HepG2 (cell line): ENCODE results near the gene CUL9. TPM values are rescaled to one million over a fixed set of nuclear protein-coding genes. Genes with fewer than 3 reads are reported as not detected.

ENCODE experiments used
- BCL6 ChIP-seq: IDR thresholded peaks from 2 replicates; pipeline ENCODE4 v1.6.1; 2016; ENCODE audit warnings: missing genetic modification reagents, missing compliant biosample characterization
- CC2D1A ChIP-seq: sonication (generic); formaldehyde crosslinking; IDR thresholded peaks from 2 replicates; pipeline ENCODE4 v1.8.1; 2023; ENCODE audit warnings: mild to moderate bottlenecking, missing genetic modification reagents
- EED ChIP-seq: sonication (generic); formaldehyde crosslinking; IDR thresholded peaks from 2 replicates; pipeline ENCODE4 v1.5.0; 2020; ENCODE audit warnings: mild to moderate bottlenecking, missing genetic modification reagents
- FOSL2 ChIP-seq: sonication (generic); formaldehyde crosslinking; IDR thresholded peaks from 2 replicates; pipeline ENCODE4 v1.4.0; 2020; ENCODE audit warnings: missing genetic modification reagents
- NFE2L2 ChIP-seq: fragments of 150-350 bp; IDR thresholded peaks from 2 replicates; pipeline ENCODE4 v1.6.1; 2014; ENCODE audit warnings: low read length
- TIGD3 ChIP-seq: sonication (generic); formaldehyde crosslinking; IDR thresholded peaks from 2 replicates; pipeline ENCODE4 v1.5.1; 2020; ENCODE audit warnings: mild to moderate bottlenecking, missing genetic modification reagents, borderline replicate concordance
- ZMYM4 ChIP-seq: sonication (generic); formaldehyde crosslinking; IDR thresholded peaks from 2 replicates; pipeline ENCODE4 v1.8.1; 2023; ENCODE audit warnings: mild to moderate bottlenecking, missing genetic modification reagents
- ZNF225 ChIP-seq: sonication (generic); formaldehyde crosslinking; IDR thresholded peaks from 2 replicates; pipeline ENCODE4 v1.4.0; 2020; ENCODE audit warnings: mild to moderate bottlenecking, missing genetic modification reagents
- ZNF317 ChIP-seq: sonication (generic); formaldehyde crosslinking; IDR thresholded peaks from 2 replicates; pipeline ENCODE4 v1.5.0; 2020; ENCODE audit warnings: mild to moderate bottlenecking, missing genetic modification reagents
- ZNF737 ChIP-seq: sonication (generic); formaldehyde crosslinking; IDR thresholded peaks from 2 replicates; pipeline ENCODE4 v1.5.0; 2020; ENCODE audit warnings: missing genetic modification reagents, mild to moderate bottlenecking, borderline replicate concordance
- polyA plus RNA-seq, 8 experiments: library from polyadenylated mRNA; depleted of rRNA in 3 of 8; stranded (reverse) in 7 of 8; unstranded in 1 of 8; fragments of >200 nt; fragmentation: Illumina TruSeq in 4 of 8; extraction: Trizol in 4 of 8; gene quantifications; 2 replicates each; pipeline versions ENCODE4 v1.2.1 to v1.2.3, GENCODE V29; 2011 to 2016; ENCODE audit warnings: low read depth in 4 of 8, missing spikeins in 1 of 8, mixed read lengths in 1 of 8; ENCODE audit not compliant: insufficient read depth in 1 of 8
- total RNA-seq, 5 experiments: library from RNA; depleted of rRNA; stranded (reverse); fragments of >200 nt; fragmentation: Illumina TruSeq; extraction: Trizol; gene quantifications; 2 replicates each; pipeline ENCODE4 v1.2.3, GENCODE V29; 2016; ENCODE audit warnings: low read depth in 1 of 5
- TF ChIP-seq, protein P1 (sequence below): IDR thresholded peaks from 2 replicates; pipeline ENCODE4 v1.6.1; 2016; ENCODE audit warnings: low read depth, missing genetic modification reagents, missing compliant biosample characterization
- TF ChIP-seq, protein P2 (sequence below): sonication (generic); formaldehyde crosslinking; IDR thresholded peaks from 2 replicates; pipeline ENCODE4 v1.5.0; 2020; ENCODE audit warnings: mild to moderate bottlenecking, missing genetic modification reagents, borderline replicate concordance

CUL9 gene
- total and polyA plus RNA-seq, 2 of the 13 experiments (the other 11 are each of a cell fraction or from before 2014, with no cell fraction given) = 11.4 to 13.7 TPM

DNA sequence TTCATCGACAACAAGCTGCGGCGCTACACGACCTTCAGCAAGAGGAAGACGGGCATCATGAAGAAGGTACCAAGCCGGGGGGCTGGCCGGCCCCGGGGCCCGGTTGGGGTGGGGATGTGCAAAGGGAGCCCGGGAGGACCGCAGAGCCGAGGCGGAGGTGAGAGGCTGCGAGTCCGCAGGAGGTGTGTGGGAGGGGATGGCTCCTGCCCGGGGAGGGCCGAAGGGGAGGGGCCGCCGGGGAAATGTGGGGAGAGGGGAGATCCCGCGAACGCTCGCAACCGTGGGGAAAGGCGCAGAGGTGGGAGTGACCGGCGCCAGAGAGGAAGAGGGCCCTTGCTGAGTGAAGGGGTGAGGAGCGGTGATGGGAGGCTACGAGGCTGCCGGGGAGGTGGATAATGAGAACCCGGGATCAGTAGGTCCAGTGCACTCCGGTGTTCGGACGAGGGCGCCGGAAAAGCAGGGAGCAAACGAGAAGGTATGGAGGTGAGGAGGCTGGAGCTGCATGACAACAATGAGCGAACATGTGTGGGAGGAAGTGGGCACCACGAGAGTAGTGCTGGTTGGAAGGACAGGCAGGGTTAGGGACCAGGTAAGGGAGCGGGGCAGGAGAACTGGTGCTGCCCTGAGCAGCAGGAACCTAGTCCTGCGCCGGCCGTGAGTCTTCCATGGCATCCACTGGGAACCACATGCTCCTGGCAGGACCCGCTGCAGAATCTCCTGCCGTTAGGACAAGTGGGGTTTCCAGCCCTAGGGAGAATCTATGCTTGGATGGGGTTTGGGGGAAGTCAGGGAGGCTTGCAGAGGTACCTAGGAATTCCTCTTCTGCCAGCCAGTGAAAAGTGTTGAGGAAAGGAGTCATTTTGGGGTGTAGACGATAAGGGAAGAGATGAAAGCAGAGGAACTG is 9.6 kb upstream of the CUL9 start (continued):
- TF ChIP-seq, protein P1, sequence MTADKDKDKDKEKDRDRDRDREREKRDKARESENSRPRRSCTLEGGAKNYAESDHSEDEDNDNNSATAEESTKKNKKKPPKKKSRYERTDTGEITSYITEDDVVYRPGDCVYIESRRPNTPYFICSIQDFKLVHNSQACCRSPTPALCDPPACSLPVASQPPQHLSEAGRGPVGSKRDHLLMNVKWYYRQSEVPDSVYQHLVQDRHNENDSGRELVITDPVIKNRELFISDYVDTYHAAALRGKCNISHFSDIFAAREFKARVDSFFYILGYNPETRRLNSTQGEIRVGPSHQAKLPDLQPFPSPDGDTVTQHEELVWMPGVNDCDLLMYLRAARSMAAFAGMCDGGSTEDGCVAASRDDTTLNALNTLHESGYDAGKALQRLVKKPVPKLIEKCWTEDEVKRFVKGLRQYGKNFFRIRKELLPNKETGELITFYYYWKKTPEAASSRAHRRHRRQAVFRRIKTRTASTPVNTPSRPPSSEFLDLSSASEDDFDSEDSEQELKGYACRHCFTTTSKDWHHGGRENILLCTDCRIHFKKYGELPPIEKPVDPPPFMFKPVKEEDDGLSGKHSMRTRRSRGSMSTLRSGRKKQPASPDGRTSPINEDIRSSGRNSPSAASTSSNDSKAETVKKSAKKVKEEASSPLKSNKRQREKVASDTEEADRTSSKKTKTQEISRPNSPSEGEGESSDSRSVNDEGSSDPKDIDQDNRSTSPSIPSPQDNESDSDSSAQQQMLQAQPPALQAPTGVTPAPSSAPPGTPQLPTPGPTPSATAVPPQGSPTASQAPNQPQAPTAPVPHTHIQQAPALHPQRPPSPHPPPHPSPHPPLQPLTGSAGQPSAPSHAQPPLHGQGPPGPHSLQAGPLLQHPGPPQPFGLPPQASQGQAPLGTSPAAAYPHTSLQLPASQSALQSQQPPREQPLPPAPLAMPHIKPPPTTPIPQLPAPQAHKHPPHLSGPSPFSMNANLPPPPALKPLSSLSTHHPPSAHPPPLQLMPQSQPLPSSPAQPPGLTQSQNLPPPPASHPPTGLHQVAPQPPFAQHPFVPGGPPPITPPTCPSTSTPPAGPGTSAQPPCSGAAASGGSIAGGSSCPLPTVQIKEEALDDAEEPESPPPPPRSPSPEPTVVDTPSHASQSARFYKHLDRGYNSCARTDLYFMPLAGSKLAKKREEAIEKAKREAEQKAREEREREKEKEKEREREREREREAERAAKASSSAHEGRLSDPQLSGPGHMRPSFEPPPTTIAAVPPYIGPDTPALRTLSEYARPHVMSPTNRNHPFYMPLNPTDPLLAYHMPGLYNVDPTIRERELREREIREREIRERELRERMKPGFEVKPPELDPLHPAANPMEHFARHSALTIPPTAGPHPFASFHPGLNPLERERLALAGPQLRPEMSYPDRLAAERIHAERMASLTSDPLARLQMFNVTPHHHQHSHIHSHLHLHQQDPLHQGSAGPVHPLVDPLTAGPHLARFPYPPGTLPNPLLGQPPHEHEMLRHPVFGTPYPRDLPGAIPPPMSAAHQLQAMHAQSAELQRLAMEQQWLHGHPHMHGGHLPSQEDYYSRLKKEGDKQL (CRISPR knock-in tag) = no peak
- TF ChIP-seq FOSL2 (CRISPR knock-in tag) (no peak), CC2D1A (CRISPR knock-in tag) (no peak), ZMYM4 (peak; percentile 57; the same call in 1 of the 2 replicates), ZNF317 (CRISPR knock-in tag) (no peak), TIGD3 (CRISPR knock-in tag) (0 out of 2 replicates have a peak, but pooled peaks have one; percentile 27), BCL6 (0 out of 2 replicates have a peak, but pooled peaks have one; percentile 3), ZNF737 (CRISPR knock-in tag) (0 out of 2 replicates have a peak, but pooled peaks have one; percentile 27), EED (CRISPR knock-in tag) (0 out of 2 replicates have a peak, but pooled peaks have one; percentile 7), NFE2L2 (no peak), ZNF225 (0 out of 2 replicates have a peak, but pooled peaks have one; percentile 42)
- TF ChIP-seq, protein P2, sequence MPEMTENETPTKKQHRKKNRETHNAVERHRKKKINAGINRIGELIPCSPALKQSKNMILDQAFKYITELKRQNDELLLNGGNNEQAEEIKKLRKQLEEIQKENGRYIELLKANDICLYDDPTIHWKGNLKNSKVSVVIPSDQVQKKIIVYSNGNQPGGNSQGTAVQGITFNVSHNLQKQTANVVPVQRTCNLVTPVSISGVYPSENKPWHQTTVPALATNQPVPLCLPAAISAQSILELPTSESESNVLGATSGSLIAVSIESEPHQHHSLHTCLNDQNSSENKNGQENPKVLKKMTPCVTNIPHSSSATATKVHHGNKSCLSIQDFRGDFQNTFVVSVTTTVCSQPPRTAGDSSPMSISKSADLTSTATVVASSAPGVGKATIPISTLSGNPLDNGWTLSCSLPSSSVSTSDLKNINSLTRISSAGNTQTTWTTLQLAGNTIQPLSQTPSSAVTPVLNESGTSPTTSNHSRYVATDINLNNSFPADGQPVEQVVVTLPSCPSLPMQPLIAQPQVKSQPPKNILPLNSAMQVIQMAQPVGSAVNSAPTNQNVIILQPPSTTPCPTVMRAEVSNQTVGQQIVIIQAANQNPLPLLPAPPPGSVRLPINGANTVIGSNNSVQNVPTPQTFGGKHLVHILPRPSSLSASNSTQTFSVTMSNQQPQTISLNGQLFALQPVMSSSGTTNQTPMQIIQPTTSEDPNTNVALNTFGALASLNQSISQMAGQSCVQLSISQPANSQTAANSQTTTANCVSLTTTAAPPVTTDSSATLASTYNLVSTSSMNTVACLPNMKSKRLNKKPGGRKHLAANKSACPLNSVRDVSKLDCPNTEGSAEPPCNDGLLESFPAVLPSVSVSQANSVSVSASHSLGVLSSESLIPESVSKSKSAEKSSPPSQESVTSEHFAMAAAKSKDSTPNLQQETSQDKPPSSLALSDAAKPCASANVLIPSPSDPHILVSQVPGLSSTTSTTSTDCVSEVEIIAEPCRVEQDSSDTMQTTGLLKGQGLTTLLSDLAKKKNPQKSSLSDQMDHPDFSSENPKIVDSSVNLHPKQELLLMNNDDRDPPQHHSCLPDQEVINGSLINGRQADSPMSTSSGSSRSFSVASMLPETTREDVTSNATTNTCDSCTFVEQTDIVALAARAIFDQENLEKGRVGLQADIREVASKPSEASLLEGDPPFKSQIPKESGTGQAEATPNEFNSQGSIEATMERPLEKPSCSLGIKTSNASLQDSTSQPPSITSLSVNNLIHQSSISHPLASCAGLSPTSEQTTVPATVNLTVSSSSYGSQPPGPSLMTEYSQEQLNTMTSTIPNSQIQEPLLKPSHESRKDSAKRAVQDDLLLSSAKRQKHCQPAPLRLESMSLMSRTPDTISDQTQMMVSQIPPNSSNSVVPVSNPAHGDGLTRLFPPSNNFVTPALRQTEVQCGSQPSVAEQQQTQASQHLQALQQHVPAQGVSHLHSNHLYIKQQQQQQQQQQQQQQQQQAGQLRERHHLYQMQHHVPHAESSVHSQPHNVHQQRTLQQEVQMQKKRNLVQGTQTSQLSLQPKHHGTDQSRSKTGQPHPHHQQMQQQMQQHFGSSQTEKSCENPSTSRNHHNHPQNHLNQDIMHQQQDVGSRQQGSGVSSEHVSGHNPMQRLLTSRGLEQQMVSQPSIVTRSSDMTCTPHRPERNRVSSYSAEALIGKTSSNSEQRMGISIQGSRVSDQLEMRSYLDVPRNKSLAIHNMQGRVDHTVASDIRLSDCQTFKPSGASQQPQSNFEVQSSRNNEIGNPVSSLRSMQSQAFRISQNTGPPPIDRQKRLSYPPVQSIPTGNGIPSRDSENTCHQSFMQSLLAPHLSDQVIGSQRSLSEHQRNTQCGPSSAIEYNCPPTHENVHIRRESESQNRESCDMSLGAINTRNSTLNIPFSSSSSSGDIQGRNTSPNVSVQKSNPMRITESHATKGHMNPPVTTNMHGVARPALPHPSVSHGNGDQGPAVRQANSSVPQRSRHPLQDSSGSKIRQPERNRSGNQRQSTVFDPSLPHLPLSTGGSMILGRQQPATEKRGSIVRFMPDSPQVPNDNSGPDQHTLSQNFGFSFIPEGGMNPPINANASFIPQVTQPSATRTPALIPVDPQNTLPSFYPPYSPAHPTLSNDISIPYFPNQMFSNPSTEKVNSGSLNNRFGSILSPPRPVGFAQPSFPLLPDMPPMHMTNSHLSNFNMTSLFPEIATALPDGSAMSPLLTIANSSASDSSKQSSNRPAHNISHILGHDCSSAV (CRISPR knock-in tag) = no peak
